NCI-H774 (cell line): ENCODE data around the gene VAMP5.
"Not testable (repeated sequence)": the region's sequence is repeated elsewhere in the genome, so short reads cannot be mapped to it uniquely, and the experiment has no call there.

Source experiments
- DNase-seq: peaks from one replicate; lab custom pipeline; 2025; lab: John Stamatoyannopoulos, UW

The VAMP5 gene

DNA sequence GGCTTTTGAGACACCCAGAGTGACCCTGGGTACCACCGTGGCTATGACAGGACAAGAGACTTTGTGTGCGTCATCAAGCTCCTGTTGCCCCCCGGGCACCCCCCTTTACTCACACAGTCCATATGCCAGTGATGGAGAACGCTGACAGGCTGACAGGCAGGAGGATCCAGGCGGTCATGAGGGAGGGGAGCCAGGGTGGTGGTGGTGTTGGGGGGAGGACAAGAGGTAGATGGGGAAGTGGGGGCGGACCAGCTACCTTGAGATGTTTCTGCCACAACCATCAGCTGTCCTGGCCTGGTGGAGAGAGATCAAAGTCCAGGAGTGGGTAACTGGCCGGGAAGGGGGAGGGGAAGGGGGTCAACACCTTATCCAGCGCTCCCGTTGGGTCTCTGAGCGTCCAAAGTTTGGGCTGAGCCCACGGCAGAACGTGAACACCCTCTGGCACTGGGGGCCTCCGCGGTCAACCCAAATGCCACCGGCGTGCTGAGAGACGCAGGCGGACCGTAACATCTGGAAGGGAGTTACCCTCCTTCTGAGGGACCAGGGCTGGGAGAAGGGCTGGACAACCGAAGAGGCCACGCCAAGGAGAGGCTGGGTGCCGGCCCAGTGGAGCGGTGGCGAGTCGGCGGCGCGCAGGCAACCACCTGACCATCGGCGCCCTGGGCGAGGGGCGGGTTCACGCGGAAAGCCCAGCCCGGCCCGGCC is 17.7 kb downstream of the VAMP5 start:
- DNase-seq: no peak

GRCh38 chr2:85602476-85603234 is 18.4 kb downstream of the VAMP5 start, which contains the start of gene TMEM150A:
TSS of gene TMEM150A (minus strand) at chr2:85602698. CDS start at chr2:85601948, 750 bp downstream.
- DNase-seq: peak; percentile 81

GRCh38 chr2:85604133-85604444 is 19.9 kb downstream of the VAMP5 start:
- DNase-seq: not testable (repeated sequence)

- no peak for DNase-seq
These were observed 20.5 kb downstream of the VAMP5 start for GRCh38 chr2:85604568-85605339.

DNA sequence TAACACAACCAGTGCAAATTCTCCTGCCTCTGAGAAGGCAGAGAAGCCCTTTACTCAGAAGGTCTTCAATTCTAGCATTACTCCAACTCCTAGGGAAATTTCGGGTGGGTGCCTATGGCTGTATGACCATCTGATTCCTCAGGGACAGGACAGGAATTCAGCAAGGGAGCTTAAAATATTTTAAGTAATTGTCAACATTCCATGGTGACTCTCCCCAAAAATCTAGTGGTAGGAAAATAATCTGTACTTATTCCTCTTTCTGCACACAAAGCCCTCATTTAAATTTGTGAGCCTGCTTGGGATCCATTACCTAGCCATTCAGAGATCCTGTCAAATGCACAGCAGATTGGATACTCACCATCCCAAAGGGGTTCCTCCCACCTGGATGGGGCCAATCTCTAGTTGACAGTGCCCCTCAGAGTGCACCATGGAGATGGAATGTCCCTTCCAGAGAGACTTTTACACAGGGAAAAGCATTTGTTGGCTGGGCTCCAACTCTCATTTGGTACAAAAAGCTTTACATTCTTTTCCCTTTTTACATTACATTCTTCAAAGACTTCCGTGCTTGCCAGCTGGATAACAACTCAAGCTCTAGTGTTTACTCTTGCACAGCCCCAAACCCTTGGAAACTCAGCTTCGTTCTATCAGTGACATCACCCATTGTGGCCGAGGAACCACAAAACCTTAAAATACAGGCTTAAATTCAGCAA is 21.3 kb downstream of the VAMP5 start:
- DNase-seq: no peak

DNA sequence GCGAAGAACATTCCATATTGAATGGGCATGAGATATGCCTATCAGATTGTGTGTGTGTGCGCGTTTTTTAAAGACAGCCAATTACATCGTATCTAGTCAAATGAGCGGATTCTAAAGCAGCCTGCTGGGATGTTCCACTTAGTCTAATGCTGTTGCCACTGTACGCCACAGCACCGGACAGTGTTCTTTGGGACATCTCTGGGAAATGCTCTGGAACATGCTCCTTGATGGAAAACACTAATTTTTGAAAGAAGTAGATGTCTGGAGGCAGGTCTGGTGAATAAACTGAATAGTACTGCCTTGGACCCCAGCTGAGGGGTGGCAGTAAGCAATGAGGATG is 21.9 kb downstream of the VAMP5 start:
- no peak for DNase-seq

DNA sequence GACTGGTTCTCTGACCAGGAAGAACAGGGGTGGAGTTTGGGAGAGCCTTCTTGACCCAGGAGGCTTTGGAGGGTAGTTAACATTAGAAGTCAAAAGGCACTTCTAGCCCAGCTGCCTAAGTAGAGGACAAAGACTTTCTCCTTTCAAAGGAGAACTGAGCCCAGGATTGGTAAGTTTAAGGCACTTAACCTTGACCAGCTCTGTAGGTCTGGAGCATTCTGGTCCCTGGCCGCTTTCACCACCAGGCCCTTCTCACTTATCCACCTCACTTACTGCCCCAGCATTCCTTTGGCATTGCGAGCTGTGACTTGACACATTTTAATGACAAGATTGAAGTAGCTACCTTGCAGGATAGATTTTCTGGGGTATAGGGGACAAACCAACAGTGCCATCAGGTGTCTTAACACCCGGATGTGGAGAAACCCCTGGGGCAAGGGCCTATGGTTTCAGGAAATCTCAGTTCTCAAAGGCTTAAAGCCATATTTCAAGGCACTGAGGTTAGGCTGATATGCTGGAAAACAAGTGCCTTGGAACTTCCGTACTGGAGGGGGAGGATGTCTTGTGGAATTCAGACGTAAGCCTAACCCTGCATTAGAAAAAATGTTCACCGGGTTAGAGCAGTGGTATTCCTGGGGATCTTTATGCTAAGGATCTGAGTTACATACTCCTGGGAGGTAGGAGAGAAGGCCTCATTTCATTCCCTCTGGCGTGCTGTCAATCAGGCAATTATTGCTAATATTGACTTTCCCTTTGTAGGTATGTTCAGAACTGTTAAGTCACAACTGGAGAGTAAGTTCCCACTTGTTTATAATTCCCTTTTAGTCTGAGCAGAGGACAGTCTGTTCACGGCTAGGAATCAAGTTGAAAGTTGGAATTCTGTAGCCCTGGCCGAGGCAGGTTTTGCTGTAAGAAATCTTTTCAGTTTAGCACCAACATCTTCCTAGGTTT is 23.3 kb downstream of the VAMP5 start:
- DNase-seq: no peak

GRCh38 chr2:85611217-85611704 is 27.0 kb downstream of the VAMP5 start:
- DNase-seq: no peak

- peak; percentile 90 for DNase-seq
These were observed 27.7 kb downstream of the VAMP5 start, which contains the start of gene C2orf68 for GRCh38 chr2:85611705-85612587. TSS of gene C2orf68 (minus strand) at chr2:85612066. CDS start at chr2:85611984, 82 bp downstream.

- no peak for DNase-seq
These were observed 29.7 kb downstream of the VAMP5 start for GRCh38 chr2:85613717-85614515.

DNA sequence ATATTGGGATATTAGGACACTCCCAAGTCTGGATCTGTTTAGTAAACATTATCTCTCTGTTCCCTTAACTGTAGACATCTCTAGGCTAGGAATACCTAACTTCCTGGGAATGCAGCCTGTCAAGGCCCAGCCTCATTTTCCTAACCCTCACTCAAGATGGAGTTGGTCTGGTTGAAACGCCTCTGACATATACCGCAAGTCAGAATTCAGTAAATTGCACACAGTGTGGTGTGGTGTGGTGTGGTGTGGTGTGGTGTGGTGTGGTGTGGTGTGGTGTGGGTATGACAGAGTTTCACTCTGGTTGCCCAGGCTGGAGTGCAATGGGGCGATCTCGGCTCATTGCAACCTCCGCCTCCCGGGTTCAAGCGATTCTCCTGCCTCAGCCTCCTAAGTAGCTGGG is 30.5 kb downstream of the VAMP5 start:
- not testable (repeated sequence) for DNase-seq

- DNase-seq: no peak
These were observed 31.1 kb downstream of the VAMP5 start for GRCh38 chr2:85615413-85615728.

GRCh38 chr2:85617723-85618122 is 33.5 kb downstream of the VAMP5 start:
- not testable (repeated sequence) for DNase-seq

DNA sequence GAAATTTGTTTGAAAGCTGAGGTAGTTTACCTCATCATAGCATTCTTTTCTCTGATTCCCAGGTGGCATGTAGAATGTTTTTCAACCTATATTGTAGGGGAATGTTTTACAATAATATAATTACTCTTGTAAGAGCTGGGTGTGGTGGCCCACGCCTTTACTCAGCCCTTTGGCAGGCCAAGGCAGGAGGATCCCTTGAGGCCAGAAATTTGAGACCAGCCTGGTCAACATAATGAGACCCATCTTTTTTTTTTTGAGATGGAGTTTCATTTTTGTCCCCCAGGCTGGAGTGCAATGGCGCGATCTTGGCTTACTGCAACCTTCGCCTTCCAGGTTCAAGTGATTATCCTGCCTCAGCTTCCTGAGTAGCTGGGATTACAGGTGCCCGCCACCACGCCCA is 35.4 kb downstream of the VAMP5 start:
- no peak for DNase-seq

DNA sequence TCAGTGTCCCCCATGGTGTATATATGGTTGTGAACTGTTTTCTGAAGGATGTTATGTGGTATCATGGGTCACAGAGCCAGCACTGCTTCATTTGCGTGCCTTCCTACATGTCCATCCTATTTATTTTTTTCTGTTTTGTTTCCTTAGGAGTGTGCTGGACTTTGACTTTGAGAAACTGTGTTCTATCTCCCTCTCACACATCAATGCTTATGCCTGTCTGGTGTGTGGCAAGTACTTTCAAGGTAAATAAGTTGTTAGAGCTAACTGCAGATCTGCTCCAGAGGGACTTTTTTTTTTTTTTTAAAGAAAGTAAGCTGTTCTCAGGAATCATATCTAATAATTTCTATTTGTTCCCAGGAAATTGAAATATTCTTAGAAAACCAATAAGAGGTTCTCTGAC is 37.1 kb downstream of the VAMP5 start:
- DNase-seq: no peak

DNA sequence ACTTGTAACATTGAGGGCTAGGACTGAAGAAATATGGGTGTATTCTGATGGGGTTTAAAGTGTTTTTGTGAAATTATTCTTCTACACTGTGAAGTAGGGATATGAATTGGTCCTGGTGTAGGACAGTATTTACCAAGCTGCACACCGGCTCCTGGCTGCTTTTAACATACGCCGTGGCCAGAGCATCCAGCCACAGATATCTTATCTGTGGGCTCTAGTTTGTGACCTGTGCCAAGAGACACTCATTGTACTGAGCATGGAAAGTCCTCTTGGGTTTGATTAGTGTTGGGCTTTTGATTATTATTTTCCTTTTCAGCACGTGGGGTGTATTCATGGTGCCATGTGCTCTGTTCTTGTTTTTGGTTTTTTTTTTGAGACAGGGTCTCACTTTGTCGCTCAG is 39.8 kb downstream of the VAMP5 start:
- DNase-seq: no peak

DNA sequence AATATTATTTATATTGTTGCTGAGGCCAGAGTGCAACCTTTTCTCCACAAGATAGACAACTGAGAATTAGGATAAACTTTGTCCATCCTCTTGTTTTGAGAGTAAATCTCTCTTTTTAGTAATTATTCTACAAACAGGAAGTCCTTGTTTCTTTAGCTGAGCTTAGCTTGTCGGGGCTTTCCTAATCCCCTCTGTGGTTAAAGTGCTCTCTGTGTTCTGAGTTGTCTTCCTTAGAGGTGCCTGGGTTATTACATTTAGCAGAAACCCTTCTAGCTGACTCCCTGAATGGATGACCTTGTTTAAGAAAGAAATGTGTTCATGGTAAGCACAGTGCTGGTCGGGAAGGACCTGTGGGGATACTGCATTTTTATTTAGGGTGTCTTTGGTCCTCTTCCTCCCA is 44.4 kb downstream of the VAMP5 start:
- no peak for DNase-seq

DNA sequence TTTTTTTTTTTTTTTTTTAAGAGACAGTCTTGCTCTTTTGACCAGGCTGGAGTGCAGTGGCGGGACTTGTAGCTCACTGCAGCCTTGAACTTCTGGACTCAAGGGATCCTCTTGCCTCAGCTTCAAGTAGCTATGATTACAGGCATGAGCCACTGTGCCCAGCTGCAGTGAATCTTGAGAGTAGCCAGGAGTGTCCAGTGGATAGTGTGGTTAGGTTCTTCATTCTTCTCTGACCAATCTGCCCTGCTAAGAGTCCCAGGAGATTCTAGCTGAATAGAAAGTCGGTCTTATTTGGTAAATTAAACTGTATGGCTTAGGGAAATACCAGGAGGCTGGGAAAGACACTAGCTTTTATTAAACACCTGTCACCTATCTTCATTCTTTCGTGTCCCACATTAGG is 47.1 kb downstream of the VAMP5 start:
- no peak for DNase-seq

DNA sequence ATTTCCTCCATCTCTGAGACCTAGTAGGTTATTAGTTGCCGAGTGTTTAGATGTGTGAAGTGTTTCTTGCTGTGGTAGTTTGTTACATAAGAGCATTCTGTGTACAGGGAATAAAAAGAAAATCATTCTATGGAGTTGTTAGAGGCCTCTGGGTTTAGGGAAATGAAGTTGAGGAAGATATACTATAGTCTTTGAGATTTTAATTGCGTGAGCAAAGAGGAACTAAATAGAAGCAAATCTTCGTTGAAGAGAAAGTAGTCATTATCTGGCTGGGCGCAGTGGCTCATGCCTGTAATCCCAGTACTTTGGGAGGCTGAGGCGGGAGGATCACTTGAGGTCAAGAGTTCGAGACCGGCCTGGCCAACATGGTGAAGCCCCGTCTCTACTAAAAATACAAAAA is 50.8 kb downstream of the VAMP5 start:
- no peak for DNase-seq
